ENCODE data around the gene TMCO2.

- no peak for TF ChIP-seq POLR2A (IDR thresholded peaks at IDR 0.05; ENCODE audit: low read length)
- no peak for TF ChIP-seq GATA1 (IDR thresholded peaks at IDR 0.05; ENCODE audit: low read depth, low read length)
Observed at GRCh38 chr1:40199126-40199525, 48.6 kb upstream of the TMCO2 start.

Measured in erythroblast (primary cell).